ENCODE measurements around the gene G6PD.

The G6PD gene

DNA sequence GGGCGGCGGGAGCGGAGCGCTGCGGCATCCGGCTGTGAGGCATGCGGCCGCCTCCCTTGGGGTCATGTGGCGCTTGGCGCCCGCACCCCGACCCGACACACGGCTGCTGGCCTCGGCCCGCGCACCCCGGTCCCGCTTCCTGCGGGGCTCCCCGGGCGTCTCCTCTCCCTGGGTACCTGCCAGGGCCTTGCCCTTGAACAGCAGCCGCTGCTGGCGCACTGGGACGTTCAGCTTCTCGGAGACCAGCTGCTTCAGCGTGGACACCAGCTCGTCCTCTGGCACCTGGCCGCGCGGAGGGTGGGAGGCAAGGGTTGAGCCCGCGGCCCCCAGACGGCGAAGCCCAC lies 60.6 kb downstream of the G6PD start:
- DNase-seq, result no peak

DNA sequence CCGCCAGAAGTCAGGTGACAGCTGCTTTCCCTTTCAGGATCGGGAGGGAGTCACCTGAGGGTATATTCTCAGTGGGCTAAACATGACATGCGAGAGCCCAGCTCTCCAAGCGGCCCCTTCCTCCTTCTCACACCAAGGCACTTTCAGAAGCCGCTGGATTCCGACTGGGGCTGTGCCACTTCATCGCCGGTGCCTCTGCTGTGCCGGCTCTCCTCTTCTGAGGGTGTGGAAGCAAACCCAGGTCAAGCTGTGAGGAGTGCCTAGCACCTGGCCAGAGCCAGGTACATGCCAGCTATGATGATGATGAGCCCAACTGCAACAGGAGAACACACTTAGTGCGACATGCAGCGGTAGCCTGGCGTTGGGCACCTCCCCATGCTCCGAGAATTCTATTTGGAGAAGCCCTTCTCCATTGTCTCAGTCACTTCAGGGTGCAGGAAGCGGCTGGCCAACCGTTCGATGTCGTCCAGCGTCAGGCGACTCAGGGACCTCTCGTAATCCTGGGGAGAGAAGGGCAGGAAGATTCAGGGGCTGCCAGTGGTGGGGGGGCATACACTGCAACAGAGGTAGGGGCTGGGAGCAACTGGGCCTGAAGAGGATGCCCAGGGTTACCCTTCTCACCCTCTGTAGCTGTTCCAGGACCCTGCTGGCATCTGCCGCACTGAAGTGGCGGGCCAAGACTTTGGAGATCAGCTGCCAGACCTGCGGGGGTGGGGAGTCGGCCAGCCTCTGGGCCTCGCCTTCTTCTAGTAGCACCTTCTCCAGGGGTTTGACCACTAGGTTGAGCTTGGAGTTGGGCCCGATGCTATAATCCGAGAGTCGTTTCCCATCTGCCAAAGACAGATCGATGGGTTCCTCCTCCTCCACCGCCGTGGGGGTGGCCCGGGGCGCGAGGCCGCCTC lies 61.2 kb downstream of the G6PD start:
- DNase-seq, result no peak

DNA sequence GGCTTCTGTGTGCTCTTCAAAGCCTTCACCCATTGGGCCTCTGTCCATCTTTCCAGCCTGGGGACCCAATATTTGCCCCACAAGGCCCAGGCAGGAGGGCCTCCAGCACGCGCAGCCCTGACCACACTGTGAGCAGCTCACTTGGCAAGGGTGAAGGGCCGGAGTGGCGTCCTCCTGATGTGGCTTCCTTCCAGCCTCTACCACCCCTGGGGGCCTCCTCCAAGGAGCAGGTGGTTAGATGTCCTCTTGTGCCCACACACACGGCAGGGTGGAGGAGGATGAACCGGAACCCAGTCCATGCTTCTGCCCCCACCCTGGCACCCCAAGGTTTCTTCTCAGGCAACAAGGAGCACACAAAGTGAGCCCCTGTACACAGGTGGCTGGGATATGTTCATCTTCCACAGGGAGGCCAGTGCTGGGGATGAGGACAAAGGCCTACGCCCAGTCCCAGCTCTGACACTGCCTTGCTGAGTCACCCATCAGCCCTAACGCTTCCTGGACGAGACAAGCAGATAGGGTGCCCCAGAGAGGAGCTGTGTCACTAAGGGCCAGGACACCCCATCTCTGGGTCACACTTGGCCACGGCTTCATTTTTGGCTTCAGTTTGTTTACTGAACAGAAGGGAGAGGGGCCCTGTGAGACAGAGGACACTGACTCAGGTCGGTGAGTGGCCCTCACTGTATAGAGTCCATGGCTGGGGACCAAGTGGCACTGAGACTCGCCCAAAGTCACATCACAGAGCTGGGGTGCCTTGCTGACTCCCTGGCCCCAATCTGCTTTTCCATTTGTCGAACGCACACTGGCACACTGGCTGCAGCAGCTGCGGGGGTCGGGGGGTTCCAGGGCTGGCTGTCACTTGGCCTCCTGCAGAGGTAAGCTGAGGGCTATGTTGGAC lies 62.1 kb downstream of the G6PD start:
- DNase-seq, result no peak

DNA sequence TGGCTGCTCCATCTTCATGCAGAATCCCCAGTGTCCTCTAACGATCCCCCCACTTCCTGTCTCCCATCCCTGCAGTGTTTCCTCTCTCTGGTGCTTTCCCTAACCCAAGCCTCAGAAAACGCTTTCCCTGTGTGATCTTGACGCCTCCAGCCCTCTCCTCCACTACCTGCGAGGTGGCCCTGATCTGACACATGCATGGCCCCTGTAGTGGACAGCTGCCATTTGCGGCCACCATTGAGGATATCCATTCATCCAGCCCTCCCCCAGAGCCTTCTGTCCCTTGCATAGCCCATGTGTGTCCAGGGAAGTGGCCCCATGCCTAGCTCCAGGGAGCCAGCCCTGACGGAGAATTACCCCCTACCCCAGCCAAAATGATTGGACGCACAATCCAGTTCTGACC lies 63.3 kb downstream of the G6PD start:
- no peak for DNase-seq

DNA sequence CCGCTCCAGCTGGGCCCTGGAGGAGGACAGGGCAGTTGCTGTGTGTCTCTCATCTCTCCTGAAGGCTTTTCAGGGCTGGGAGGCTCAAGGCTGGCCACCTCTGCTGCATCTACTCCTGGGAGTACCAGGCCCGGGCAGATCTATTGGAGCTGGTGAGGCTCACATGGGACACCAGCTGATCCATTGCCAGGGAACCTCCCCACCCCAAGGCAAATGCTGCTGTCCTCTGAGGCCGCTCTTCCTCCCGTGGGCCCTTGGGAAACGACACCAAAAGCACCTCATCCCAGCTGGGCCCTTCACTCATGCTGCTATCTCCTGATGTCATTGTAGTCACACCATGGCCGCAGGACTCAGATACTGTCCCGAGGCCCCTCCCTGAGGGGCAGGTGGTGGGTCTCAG lies 63.9 kb downstream of the G6PD start:
- no peak for DNase-seq

DNA sequence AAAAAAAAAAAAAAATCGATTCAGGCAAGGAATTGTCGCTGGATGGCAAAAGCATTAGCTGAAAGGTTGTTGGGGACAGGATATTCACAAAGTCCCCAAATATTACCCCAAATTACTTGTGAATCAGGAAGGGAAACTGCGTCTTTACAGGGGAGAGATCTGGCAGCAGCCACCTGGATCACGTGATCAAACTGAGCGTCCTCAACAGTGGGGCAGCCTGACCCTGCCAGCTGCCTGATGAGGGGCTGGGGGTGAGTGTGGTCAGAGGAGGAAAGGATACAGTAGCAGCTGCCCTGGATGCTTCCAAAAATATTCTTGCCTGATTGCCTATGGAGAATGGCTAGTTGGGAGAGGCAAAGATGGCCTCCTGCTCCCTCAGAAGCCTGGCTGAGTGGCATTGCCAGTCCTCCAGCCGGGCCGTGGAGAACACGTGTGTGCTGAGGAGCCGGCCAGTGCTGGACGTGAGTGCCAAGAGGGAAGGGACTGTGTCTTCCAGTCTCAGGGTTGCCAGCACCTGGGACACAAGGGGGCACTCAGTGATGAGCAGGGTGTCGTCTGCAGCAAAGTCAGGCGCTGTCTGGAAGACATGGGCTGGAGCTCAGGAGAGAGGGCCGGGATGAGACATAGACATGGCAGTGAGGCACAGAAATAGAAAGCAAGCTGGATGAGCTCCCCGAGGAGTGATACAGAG lies 64.6 kb downstream of the G6PD start:
- no peak for DNase-seq
